ENCODE data around the gene MAGI1.
A peak's percentile ranks its signal among the peaks of the same experiment; 100 is the strongest.

DNA sequence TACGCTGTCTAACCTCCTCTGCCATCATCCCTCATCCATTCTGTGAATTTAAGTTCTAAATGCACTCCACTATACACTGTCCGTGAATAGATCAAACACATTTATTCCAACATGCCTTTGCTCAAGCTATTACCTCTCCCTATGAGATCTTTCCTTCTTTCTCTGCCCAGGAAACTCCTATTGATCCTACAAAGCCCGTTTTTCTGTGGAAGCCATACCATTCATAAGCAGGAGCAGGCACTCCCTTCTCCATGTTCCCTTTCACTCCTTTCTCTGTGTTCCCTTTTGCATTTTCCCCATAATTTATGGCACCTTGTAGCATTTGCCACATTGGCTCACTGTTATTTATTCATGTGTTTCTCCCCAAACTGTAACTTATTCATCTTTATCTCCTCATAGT is 501.6 kb downstream of the MAGI1 start:
- TF ChIP-seq ARNTL (CRISPR knock-in tag; IDR thresholded peaks at IDR 0.05; ENCODE audit: borderline replicate concordance, low read depth) (no peak), ESRRG (CRISPR knock-in tag; IDR thresholded peaks at IDR 0.05) (no peak), ISL1 (CRISPR knock-in tag; IDR thresholded peaks at IDR 0.05) (no peak), ZFP3 (CRISPR knock-in tag; IDR thresholded peaks at IDR 0.05) (peak; percentile 93), ZNF8 (CRISPR knock-in tag; IDR thresholded peaks at IDR 0.05) (no peak)
- TF ChIP-seq, protein P1, sequence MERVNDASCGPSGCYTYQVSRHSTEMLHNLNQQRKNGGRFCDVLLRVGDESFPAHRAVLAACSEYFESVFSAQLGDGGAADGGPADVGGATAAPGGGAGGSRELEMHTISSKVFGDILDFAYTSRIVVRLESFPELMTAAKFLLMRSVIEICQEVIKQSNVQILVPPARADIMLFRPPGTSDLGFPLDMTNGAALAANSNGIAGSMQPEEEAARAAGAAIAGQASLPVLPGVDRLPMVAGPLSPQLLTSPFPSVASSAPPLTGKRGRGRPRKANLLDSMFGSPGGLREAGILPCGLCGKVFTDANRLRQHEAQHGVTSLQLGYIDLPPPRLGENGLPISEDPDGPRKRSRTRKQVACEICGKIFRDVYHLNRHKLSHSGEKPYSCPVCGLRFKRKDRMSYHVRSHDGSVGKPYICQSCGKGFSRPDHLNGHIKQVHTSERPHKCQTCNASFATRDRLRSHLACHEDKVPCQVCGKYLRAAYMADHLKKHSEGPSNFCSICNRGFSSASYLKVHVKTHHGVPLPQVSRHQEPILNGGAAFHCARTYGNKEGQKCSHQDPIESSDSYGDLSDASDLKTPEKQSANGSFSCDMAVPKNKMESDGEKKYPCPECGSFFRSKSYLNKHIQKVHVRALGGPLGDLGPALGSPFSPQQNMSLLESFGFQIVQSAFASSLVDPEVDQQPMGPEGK (CRISPR knock-in tag; IDR thresholded peaks at IDR 0.05; ENCODE audit: borderline replicate concordance), result no peak
- TF ChIP-seq, protein P2, sequence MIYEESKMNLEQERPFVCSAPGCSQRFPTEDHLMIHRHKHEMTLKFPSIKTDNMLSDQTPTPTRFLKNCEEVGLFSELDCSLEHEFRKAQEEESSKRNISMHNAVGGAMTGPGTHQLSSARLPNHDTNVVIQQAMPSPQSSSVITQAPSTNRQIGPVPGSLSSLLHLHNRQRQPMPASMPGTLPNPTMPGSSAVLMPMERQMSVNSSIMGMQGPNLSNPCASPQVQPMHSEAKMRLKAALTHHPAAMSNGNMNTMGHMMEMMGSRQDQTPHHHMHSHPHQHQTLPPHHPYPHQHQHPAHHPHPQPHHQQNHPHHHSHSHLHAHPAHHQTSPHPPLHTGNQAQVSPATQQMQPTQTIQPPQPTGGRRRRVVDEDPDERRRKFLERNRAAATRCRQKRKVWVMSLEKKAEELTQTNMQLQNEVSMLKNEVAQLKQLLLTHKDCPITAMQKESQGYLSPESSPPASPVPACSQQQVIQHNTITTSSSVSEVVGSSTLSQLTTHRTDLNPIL (CRISPR knock-in tag; IDR thresholded peaks at IDR 0.05; ENCODE audit: low read depth), result no peak
- TF ChIP-seq, protein P3, sequence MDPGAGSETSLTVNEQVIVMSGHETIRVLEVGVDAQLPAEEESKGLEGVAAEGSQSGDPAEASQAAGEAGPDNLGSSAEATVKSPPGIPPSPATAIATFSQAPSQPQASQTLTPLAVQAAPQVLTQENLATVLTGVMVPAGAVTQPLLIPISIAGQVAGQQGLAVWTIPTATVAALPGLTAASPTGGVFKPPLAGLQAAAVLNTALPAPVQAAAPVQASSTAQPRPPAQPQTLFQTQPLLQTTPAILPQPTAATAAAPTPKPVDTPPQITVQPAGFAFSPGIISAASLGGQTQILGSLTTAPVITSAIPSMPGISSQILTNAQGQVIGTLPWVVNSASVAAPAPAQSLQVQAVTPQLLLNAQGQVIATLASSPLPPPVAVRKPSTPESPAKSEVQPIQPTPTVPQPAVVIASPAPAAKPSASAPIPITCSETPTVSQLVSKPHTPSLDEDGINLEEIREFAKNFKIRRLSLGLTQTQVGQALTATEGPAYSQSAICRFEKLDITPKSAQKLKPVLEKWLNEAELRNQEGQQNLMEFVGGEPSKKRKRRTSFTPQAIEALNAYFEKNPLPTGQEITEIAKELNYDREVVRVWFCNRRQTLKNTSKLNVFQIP (CRISPR knock-in tag; IDR thresholded peaks at IDR 0.05; ENCODE audit: borderline replicate concordance, low read depth), result no peak
